Hepatic stellate cell (primary cell): ENCODE data around the gene GRIK3.
"Not testable (repeated sequence)": the region's sequence is repeated elsewhere in the genome, so short reads cannot be mapped to it uniquely, and the experiment has no call there.

Experiments used
- DNase-seq: peaks from one replicate; pipeline ENCODE4 v3.0.0; 2011; ENCODE audit warnings: low spot score

GRIK3 gene

DNA sequence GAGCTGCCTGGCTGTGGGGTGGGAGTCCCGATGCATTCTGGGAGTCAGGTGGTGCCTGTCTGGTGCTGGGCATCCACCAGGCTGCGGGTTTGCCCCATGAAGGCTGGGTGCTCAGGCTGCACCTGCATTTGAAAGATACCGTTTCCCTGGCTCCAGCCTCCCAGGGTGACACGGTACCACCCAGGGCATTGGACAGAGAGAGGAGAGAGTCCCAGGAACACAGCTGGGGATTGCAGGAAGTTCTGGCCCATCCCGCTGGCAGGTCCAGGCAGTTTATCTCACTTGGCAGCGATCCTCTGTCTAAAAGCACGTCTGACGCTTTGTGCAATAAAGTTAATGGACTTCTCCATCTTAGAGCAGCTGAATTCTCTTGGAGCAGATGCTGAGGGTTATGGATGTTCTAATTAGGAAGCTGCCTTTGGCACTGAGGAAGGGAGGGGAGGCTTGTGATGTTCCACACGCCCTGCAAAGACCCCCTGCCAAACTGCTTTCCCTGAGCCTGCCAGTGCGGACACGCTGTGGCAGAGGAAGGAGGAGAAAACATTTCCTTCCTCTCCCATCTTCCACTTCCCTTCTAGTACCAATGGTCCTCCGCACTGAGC lies 246.9 kb downstream of the GRIK3 start:
- no peak for DNase-seq

GRCh38 chr1:36786425-36786824 lies 247.9 kb downstream of the GRIK3 start:
- no peak for DNase-seq

DNA sequence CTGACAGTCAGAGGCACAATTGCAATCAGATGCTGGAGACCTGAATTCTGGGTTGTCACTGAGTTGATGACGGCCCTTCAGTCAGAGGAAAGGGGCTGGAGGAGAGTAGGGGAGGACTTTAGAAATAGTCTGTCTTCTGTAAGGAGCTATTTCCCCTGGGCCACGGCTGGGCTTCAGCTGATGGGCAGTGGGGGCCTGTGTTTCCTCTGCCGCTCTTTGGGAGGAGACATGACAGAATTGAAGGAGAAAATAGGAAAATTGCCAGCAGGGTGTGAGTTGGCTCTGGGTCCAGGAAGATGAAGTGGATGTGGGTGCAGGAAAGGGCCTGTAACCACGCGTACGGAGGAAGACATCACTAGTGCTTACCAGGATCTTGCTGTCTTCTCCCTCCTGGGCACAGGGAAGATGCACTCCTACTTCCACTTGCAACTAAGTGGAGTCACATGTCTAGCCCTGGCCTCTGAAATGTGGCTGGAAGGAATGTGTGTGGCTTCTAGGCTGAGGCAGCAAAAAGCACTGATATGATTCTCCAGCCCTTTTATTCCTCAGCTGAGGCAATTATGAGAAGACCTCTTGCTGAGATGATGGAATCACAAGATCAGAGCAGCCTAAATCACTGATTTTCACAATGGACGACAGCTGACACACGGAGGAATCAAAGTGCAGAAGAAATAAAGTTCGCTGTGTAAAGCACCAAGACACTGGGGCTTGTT lies 250.0 kb downstream of the GRIK3 start:
- DNase-seq, result no peak

GRCh38 chr1:36783475-36783874 lies 250.8 kb downstream of the GRIK3 start:
- no peak for DNase-seq

- no peak for DNase-seq
Observed at GRCh38 chr1:36782785-36783184, 251.5 kb downstream of the GRIK3 start.

GRCh38 chr1:36782085-36782484 lies 252.2 kb downstream of the GRIK3 start:
- DNase-seq, result no peak

DNA sequence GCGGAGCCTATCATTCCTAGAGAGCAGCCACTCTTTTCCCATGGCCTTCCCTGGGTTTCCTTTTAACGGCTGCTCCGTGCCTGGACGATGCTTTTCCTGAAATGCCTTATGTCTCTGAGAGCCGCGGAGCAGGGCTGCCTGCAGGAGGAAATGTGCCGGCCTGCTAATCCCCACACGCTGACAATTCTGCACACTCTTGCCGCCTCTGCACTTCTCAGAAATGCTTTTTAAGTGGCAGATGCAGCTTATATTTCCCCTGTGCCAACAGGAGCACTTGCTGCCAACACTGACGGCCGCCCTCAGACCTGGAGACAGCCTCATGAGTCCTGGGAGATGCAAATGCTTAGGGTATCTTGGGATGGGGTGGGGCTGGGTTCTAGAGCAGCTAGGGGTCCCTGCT lies 253.2 kb downstream of the GRIK3 start:
- no peak for DNase-seq

DNA sequence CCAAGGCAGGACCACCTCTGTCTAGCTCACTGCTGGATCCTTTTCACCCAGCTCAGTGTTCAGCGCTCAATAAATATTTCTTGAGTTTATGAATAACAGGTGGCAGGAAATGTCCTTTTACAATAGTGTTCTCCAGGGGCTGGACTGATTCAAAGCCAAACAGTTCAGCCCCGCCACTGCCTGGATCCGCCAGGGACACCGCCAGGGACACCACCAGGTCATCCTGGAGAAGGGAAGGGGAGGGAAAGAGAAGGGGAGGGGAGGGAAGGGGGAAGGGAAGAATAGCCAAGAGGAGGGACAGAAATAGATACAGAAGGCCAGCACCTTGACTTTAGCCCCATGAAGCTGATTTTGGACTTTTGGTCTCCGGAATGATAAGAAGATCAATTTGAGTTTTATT lies 255.6 kb downstream of the GRIK3 start:
- no peak for DNase-seq

GRCh38 chr1:36776948-36777831 lies 257.1 kb downstream of the GRIK3 start:
- no peak for DNase-seq

GRCh38 chr1:36776256-36776655 lies 258.1 kb downstream of the GRIK3 start:
- no peak for DNase-seq

GRCh38 chr1:36775716-36776115 lies 258.6 kb downstream of the GRIK3 start:
- DNase-seq, result no peak

DNA sequence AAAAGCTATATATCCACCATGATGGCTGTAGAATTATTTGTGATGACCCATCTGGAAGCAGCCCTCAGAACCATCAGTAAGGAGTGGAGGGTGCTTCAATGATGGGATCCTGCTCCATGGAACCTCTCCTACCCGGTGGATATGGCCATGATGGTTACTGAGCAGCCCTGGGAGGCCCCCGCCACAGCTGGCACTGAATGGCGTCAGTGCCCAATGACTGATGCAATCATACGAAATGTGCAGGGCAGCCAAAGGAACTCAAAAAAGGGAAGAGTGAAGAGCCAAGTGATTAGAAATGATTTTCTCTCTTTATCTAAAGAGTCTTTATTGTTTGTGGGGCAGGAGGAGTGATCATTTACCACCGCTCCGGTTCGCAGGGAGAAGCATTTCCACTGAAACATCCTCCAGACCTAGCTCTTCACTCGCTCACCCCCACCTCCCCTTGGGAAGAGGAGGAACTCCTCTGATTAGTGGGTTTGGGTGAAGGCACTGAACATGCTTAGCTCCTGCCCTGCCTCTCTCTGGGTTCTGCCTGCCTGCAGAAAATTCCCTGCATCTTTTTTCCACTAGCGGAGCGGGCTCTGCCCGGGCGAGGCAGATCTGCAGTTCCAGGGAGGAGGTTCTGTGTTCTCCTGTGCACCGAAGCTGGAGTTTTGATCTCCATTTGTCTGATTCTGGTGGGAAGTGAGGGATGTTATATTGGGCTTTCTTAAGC lies 260.3 kb downstream of the GRIK3 start:
- DNase-seq, result no peak

DNA sequence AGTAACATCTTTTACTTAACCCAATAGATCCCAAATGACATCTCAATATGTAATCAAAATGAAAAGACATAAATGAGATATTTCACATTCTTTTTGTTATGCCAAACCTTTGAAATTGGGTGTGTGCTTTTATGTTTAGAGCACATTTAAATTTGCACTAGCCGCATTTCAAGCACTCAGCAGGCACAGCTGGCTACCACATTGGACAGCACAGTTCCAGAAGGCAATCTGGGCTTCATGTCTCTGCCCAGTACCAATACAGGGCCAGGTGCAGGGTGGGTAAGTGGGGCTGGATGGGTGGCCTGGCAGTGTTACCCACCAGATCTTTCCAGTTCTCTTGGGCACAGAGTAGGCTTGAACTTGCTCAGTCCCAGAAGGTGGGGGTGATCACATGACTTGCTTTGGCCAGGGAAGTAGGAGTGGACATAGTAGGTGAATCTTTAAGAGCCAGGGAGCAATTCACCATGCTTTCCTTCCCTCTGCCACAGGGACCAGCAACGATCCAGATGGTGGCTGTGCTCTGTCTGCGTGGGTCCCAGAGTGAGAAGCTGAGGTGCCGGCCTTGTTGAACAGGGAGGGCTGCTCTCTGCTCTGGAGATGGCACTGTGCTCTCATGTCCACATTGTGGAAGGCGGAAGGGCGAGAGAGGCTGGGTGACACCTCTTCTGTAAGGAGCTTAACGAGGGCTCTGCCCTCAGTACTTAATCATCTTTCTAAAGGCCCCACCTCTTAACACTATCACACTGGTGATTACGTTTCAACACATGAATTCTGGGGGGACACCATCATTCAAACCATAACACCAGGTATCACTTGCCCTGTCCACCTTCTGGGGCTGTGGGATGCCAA lies 261.4 kb downstream of the GRIK3 start:
- DNase-seq, result no peak

GRCh38 chr1:36771660-36772284 lies 262.5 kb downstream of the GRIK3 start:
- DNase-seq, result no peak

- no peak for DNase-seq
Observed at GRCh38 chr1:36771240-36771639, 263.1 kb downstream of the GRIK3 start.

DNA sequence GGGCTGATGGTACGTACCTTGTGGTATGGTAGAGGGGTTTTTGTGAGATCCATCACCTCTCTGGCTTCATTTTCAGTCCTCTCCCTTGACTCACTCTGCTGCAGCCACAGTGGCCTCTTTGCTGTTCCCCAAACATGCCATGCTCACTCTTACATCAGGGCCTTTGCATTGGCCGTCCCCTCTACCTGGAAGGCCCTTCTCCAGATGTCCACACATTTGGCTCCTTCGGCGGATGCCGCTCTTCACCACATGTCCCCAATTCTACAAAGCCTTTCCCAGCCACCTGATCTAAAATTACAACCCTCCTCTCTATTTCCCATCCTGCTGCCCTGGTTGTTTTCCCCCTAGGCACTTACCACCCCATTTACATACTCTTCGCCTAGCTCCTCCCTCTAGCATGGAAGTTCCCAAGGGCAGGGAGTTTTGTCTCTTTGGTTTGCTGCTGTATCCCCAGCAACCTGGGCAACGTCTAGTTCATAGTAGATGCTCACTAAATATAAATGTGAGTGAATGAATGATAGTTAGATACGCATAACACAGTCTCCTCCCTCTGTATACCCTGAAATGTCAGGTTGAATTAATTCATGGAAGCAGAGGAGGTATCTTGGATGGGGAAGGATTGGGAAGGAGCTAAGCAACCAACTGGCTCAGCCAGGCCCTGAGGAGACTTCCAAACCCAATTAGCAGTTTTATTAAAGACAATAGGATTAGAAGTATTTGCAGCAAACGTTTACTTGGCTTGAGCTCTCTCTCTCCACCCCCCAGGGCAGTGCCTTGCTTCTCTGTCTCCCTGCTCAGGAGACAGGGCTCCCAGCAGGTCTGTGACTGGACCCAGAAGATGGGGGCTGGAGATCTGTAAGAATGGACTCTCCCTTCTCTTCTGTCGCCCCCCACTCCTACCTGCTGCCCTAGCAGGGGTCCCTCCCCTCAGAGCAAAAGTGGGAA lies 264.2 kb downstream of the GRIK3 start:
- no peak for DNase-seq

GRCh38 chr1:36768486-36769178 lies 265.7 kb downstream of the GRIK3 start:
- DNase-seq, result no peak

GRCh38 chr1:36767429-36767828 lies 266.9 kb downstream of the GRIK3 start:
- not testable (repeated sequence) for DNase-seq

DNA sequence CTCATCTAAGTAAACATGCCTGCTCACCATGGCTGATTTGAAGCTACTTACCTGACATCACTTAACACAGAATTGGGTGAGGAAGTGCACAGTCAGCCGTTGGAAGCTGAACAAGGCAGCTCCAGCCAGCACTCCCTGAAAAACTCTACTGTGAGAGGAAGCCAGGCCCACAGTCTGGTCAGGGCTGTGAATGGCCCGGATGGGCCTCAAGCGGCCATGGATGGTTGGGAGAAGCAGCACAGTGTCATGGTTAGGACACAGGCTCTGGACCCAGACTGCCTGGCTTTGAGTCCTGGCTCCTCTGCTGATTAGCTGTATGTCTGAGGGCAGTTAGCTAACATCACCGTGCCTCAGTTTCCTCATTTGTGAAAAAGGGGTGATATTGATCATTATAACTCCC lies 267.8 kb downstream of the GRIK3 start:
- no peak for DNase-seq
